ENCODE data around the gene ETHE1.

Gene ETHE1

GRCh38 chr19:43467730-43468129, 59.3 kb downstream of the ETHE1 start:
- Histone ChIP-seq H3K27ac (ENCODE audit: low read length, poor library complexity, severe bottlenecking) (no peak overlapping the region), H2AFZ (ENCODE audit: low read depth, low read length) (no peak overlapping the region), H4K8ac (ENCODE audit: low read length) (no peak overlapping the region), H2AK5ac (ENCODE audit: low read length, severe bottlenecking) (no peak overlapping the region), H3K79me1 (replicated peaks; ENCODE audit: low read length, poor library complexity, severe bottlenecking) (no peaks in the 10 kb centered on the region), H2BK5ac (ENCODE audit: low read depth, low read length, poor library complexity, severe bottlenecking) (no peak overlapping the region), H3K18ac (ENCODE audit: low read depth in 1 of 2, low read length in 2 of 2) (no peak overlapping the region), H3K23ac (ENCODE audit: low read length in 2 of 2) (no peak overlapping the region), H4K91ac (ENCODE audit: low read length) (no peak overlapping the region), H2BK120ac (ENCODE audit: low read depth, low read length) (no peak overlapping the region), H3K9ac (ENCODE audit: low read length) (no peak overlapping the region), H3K14ac (ENCODE audit: low read length in 2 of 2) (no peak overlapping the region), H2BK12ac (ENCODE audit: low read length in 2 of 2) (no peak overlapping the region), H3K9me3 (ENCODE audit: control insufficient read depth, low read length) (no peaks in the 10 kb centered on the region), H3K36me3 (ENCODE audit: control insufficient read depth in 1 of 2, insufficient read depth in 2 of 2, low read depth in 1 of 2, low read length in 2 of 2) (no peaks in the 10 kb centered on the region), H3K4me1 (ENCODE audit: control insufficient read depth, insufficient read depth, low read depth, low read length) (peaks cover 20% of the 10 kb centered on the region), H2BK15ac (ENCODE audit: low read depth, poor library complexity, severe bottlenecking) (no peak overlapping the region), H3K27me3 (ENCODE audit: control insufficient read depth in 1 of 2, insufficient read depth in 1 of 2, low read length in 2 of 2) (peaks cover 4 to 7% of the 10 kb centered on the region in 2 experiments), H3K4me2 (ENCODE audit: low read length, poor library complexity, severe bottlenecking) (no peak overlapping the region), H3K4me3 (ENCODE audit: insufficient read depth in 1 of 2, low read depth in 1 of 2, low read length in 2 of 2) (no peak overlapping the region), H3K4ac (ENCODE audit: low read depth in 1 of 2, low read length in 2 of 2) (no peak overlapping the region)
- DNase-seq: peak; percentile 62
- 75% methylated on average over 4 of the region's 4 CpGs for WGBS

GRCh38 chr19:43467276-43467675, 59.7 kb downstream of the ETHE1 start:
- no peak for DNase-seq
- WGBS: 80% methylated on average over 6 of the region's 6 CpGs
- Histone ChIP-seq H3K18ac (ENCODE audit: low read depth in 1 of 2, low read length in 2 of 2) (no peak overlapping the region), H3K4me1 (ENCODE audit: control insufficient read depth, insufficient read depth, low read depth, low read length) (peaks cover 20% of the 10 kb centered on the region), H2BK5ac (ENCODE audit: low read depth, low read length, poor library complexity, severe bottlenecking) (no peak overlapping the region), H3K9me3 (ENCODE audit: control insufficient read depth, low read length) (no peaks in the 10 kb centered on the region), H2BK12ac (ENCODE audit: low read length in 2 of 2) (no peak overlapping the region), H4K8ac (ENCODE audit: low read length) (no peak overlapping the region), H3K27ac (ENCODE audit: low read length, poor library complexity, severe bottlenecking) (no peak overlapping the region), H3K23ac (ENCODE audit: low read length in 2 of 2) (no peak overlapping the region), H2AFZ (ENCODE audit: low read depth, low read length) (no peak overlapping the region), H2BK120ac (ENCODE audit: low read depth, low read length) (no peak overlapping the region), H3K4ac (ENCODE audit: low read depth in 1 of 2, low read length in 2 of 2) (no peak overlapping the region), H3K79me1 (replicated peaks; ENCODE audit: low read length, poor library complexity, severe bottlenecking) (no peaks in the 10 kb centered on the region), H3K4me2 (ENCODE audit: low read length, poor library complexity, severe bottlenecking) (no peak overlapping the region), H4K91ac (ENCODE audit: low read length) (no peak overlapping the region), H3K4me3 (ENCODE audit: insufficient read depth in 1 of 2, low read depth in 1 of 2, low read length in 2 of 2) (no peak overlapping the region), H2AK5ac (ENCODE audit: low read length, severe bottlenecking) (no peak overlapping the region), H3K9ac (ENCODE audit: low read length) (no peak overlapping the region), H2BK15ac (ENCODE audit: low read depth, poor library complexity, severe bottlenecking) (no peak overlapping the region), H3K14ac (ENCODE audit: low read length in 2 of 2) (no peak overlapping the region), H3K36me3 (ENCODE audit: control insufficient read depth in 1 of 2, insufficient read depth in 2 of 2, low read depth in 1 of 2, low read length in 2 of 2) (no peaks in the 10 kb centered on the region), H3K27me3 (ENCODE audit: control insufficient read depth in 1 of 2, insufficient read depth in 1 of 2, low read length in 2 of 2) (peaks cover 5 to 8% of the 10 kb centered on the region in 2 experiments)

- H3K27ac ChIP-seq (ENCODE audit: low read length, poor library complexity, severe bottlenecking): no peak overlapping the region
- H3K18ac ChIP-seq (ENCODE audit: low read depth in 1 of 2, low read length in 2 of 2): no peak overlapping the region
- H3K23ac ChIP-seq (ENCODE audit: low read length in 2 of 2): no peak overlapping the region
- H3K4me3 ChIP-seq (ENCODE audit: insufficient read depth in 1 of 2, low read depth in 1 of 2, low read length in 2 of 2): no peak overlapping the region
- H2BK120ac ChIP-seq (ENCODE audit: low read depth, low read length): no peak overlapping the region
- no peak overlapping the region for H2AK5ac ChIP-seq (ENCODE audit: low read length, severe bottlenecking)
- H3K4me2 ChIP-seq (ENCODE audit: low read length, poor library complexity, severe bottlenecking): no peak overlapping the region
- H3K4ac ChIP-seq (ENCODE audit: low read depth in 1 of 2, low read length in 2 of 2): no peak overlapping the region
- H2AFZ ChIP-seq (ENCODE audit: low read depth, low read length): no peak overlapping the region
- H4K91ac ChIP-seq (ENCODE audit: low read length): no peak overlapping the region
- H3K14ac ChIP-seq (ENCODE audit: low read length in 2 of 2): no peak overlapping the region
- H2BK5ac ChIP-seq (ENCODE audit: low read depth, low read length, poor library complexity, severe bottlenecking): no peak overlapping the region
- H3K27me3 ChIP-seq (ENCODE audit: control insufficient read depth in 1 of 2, insufficient read depth in 1 of 2, low read length in 2 of 2): peaks cover 5 to 13% of the 10 kb centered on the region in 2 experiments
- no peaks in the 10 kb centered on the region for H3K36me3 ChIP-seq (ENCODE audit: control insufficient read depth in 1 of 2, insufficient read depth in 2 of 2, low read depth in 1 of 2, low read length in 2 of 2)
- WGBS: 100% methylated on average over 1 of the region's 1 CpG
- no peak for DNase-seq
- H3K79me1 ChIP-seq (replicated peaks; ENCODE audit: low read length, poor library complexity, severe bottlenecking): no peaks in the 10 kb centered on the region
- H2BK12ac ChIP-seq (ENCODE audit: low read length in 2 of 2): no peak overlapping the region
- no peak overlapping the region for H4K8ac ChIP-seq (ENCODE audit: low read length)
- H3K9me3 ChIP-seq (ENCODE audit: control insufficient read depth, low read length): no peaks in the 10 kb centered on the region
- no peak overlapping the region for H2BK15ac ChIP-seq (ENCODE audit: low read depth, poor library complexity, severe bottlenecking)
- peaks cover 20% of the 10 kb centered on the region for H3K4me1 ChIP-seq (ENCODE audit: control insufficient read depth, insufficient read depth, low read depth, low read length)
- H3K9ac ChIP-seq (ENCODE audit: low read length): no peak overlapping the region
These were observed 60.2 kb downstream of the ETHE1 start for GRCh38 chr19:43466793-43467192.

- WGBS: 37% methylated on average over 24 of the region's 24 CpGs
- no peak within 1 kb of the TSS for H2BK15ac ChIP-seq (ENCODE audit: low read depth, poor library complexity, severe bottlenecking)
- no peak within 1 kb of the TSS for H2AFZ ChIP-seq (ENCODE audit: low read depth, low read length)
- peak; percentile 33 for DNase-seq
- no peak within 1 kb of the TSS for H3K4ac ChIP-seq (ENCODE audit: low read depth in 1 of 2, low read length in 2 of 2)
- no peak within 1 kb of the TSS for H2AK5ac ChIP-seq (ENCODE audit: low read length, severe bottlenecking)
- no peak within 1 kb of the TSS for H2BK5ac ChIP-seq (ENCODE audit: low read depth, low read length, poor library complexity, severe bottlenecking)
- no peak within 1 kb of the TSS for H4K91ac ChIP-seq (ENCODE audit: low read length)
- peaks cover 9 to 24% of the 10 kb centered on the region in 2 experiments for H3K27me3 ChIP-seq (ENCODE audit: control insufficient read depth in 1 of 2, insufficient read depth in 1 of 2, low read length in 2 of 2)
- H3K4me1 ChIP-seq (ENCODE audit: control insufficient read depth, insufficient read depth, low read depth, low read length): peaks cover 18% of the 10 kb centered on the region
- peak within 1 kb of the TSS; percentile 27 for H2BK120ac ChIP-seq (ENCODE audit: low read depth, low read length)
- H3K4me2 ChIP-seq (ENCODE audit: low read length, poor library complexity, severe bottlenecking): peak within 1 kb of the TSS; percentile 96
- H3K23ac ChIP-seq (ENCODE audit: low read length in 2 of 2): no peak within 1 kb of the TSS
- H4K8ac ChIP-seq (ENCODE audit: low read length): peak within 1 kb of the TSS; percentile 81
- peak within 1 kb of the TSS in 1 of 2 experiments; percentile 86 for H3K4me3 ChIP-seq (ENCODE audit: insufficient read depth in 1 of 2, low read depth in 1 of 2, low read length in 2 of 2)
- H2BK12ac ChIP-seq (ENCODE audit: low read length in 2 of 2): no peak within 1 kb of the TSS
- H3K9ac ChIP-seq (ENCODE audit: low read length): peak within 1 kb of the TSS; percentile 61
- no peaks in the 10 kb centered on the region for H3K36me3 ChIP-seq (ENCODE audit: control insufficient read depth in 1 of 2, insufficient read depth in 2 of 2, low read depth in 1 of 2, low read length in 2 of 2)
- H3K79me1 ChIP-seq (replicated peaks; ENCODE audit: low read length, poor library complexity, severe bottlenecking): no peaks in the 10 kb centered on the region
- peak within 1 kb of the TSS in 1 of 2 experiments; percentile 46 for H3K18ac ChIP-seq (ENCODE audit: low read depth in 1 of 2, low read length in 2 of 2)
- H3K27ac ChIP-seq (ENCODE audit: low read length, poor library complexity, severe bottlenecking): no peak within 1 kb of the TSS
- H3K9me3 ChIP-seq (ENCODE audit: control insufficient read depth, low read length): no peaks in the 10 kb centered on the region
- no peak within 1 kb of the TSS for H3K14ac ChIP-seq (ENCODE audit: low read length in 2 of 2)
These were observed 61.4 kb downstream of the ETHE1 start, which contains the start of gene LYPD3 for GRCh38 chr19:43465468-43466120. Gene LYPD3, minus strand, starts transcription at chr19:43465608. Its CDS starts 37 bp downstream, at chr19:43465571.
